Epithelial cell of proximal tubule (primary cell): ENCODE results near the gene NFIA. TPM values are rescaled to one million over a fixed set of nuclear protein-coding genes. Genes with fewer than 3 reads are reported as not detected.

ENCODE experiments used
- DNase-seq: peaks from one replicate; pipeline ENCODE4 v3.0.0-alpha.2; 2011; ENCODE audit warnings: low read depth
- H3K4me3 ChIP-seq: 2 replicates; pipeline ENCODE4 v1.5.1; 2011; ENCODE audit warnings: low read depth, mild to moderate bottlenecking, low read length
- CTCF ChIP-seq: conservative IDR thresholded peaks from 2 replicates; pipeline ENCODE4 v1.5.1; 2012; ENCODE audit warnings: low read depth, mild to moderate bottlenecking, low read length
- total RNA-seq: library from RNA; depleted of rRNA; stranded (reverse); fragments of >200 nt; gene quantifications from 2 replicates; pipeline ENCODE4 v1.2.3, GENCODE V29; 2015

The NFIA gene
- total RNA-seq, 1 donor from 2014 or later, result 1.6 TPM

GRCh38 chr1:61447106-61447967, 365.0 kb downstream of the NFIA start:
- TF ChIP-seq CTCF, result no peak

GRCh38 chr1:61447968-61448430, 365.6 kb downstream of the NFIA start:
- H3K4me3 ChIP-seq, result no peak overlapping the region
- no peak for TF ChIP-seq CTCF
- DNase-seq, result no peak

More at GRCh38 chr1:61447106-61447967, 365.0 kb downstream of the NFIA start:
- no peak overlapping the region for H3K4me3 ChIP-seq
- DNase-seq, result no peak

GRCh38 chr1:61448914-61449313, 366.6 kb downstream of the NFIA start:
- no peak for DNase-seq
- H3K4me3 ChIP-seq, result no peak overlapping the region
- TF ChIP-seq CTCF, result no peak

GRCh38 chr1:61449410-61449809, 367.0 kb downstream of the NFIA start:
- H3K4me3 ChIP-seq, result no peak overlapping the region
- TF ChIP-seq CTCF, result no peak
- no peak for DNase-seq

GRCh38 chr1:61450454-61450853, 368.1 kb downstream of the NFIA start:
- DNase-seq, result no peak
- H3K4me3 ChIP-seq, result no peak overlapping the region
- TF ChIP-seq CTCF, result no peak

- no peak for TF ChIP-seq CTCF
- DNase-seq, result no peak
- H3K4me3 ChIP-seq, result no peak overlapping the region
Measured at GRCh38 chr1:61450872-61451571, 368.7 kb downstream of the NFIA start.
